HG03175 (cell line): ENCODE data around the gene MAPKAP1.

Experiments
- ATAC-seq: cut with Tn5 transposase; IDR thresholded peaks from one replicate; pipeline ENCODE4 v1.9.1; 2021; ENCODE audit warnings: mild to moderate bottlenecking, moderate library complexity; ENCODE audit not compliant: unreplicated experiment

The MAPKAP1 gene

DNA sequence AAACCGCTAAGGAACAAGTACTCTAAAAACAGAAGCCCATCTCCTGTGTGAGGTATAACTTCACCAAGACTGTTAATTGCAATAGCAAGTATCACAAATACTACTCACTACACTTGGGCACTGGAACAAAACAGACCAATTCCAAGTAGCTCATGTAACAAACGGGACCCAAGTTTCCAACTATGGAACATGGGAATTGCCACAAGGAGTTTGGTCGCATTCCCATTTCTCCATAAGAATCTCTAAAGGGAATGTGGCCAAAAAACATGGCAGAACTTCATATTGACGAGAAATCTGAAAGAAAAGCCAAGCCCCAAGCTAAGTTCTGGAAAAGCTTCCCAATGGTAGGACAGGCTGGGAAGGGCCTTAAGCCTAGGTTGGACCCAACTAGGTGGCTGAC lies 162.5 kb downstream of the MAPKAP1 start:
- ATAC-seq: no peak

GRCh38 chr9:125541840-125542243 lies 165.2 kb downstream of the MAPKAP1 start:
- no peak for ATAC-seq

GRCh38 chr9:125540497-125540896 lies 166.5 kb downstream of the MAPKAP1 start:
- ATAC-seq: no peak

- ATAC-seq: no peak
These were observed 168.9 kb downstream of the MAPKAP1 start for GRCh38 chr9:125538092-125538473.

- no peak for ATAC-seq
These were observed 169.4 kb downstream of the MAPKAP1 start for GRCh38 chr9:125537442-125538091.

DNA sequence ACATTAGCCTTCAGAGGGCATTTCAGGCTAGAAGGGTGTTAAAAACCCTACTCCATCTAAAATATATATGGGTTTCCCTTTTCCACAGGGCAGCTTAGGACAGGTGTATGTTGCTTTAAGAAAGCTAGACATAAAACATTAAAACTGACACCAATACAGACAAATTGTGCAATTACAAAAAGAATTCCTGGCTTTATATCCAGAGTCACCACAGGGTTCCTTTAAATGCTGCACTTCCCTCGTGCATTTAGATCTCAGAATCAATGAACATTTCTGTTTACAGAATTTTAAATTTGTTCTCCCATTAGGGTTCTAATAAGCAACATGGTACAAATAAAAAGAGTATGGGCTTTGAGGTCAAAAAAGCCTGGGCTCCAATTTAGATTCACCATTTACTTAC lies 170.2 kb downstream of the MAPKAP1 start:
- no peak for ATAC-seq

GRCh38 chr9:125536167-125536772 lies 170.7 kb downstream of the MAPKAP1 start:
- ATAC-seq: no peak

- no peak for ATAC-seq
These were observed 171.9 kb downstream of the MAPKAP1 start for GRCh38 chr9:125534971-125535701.

DNA sequence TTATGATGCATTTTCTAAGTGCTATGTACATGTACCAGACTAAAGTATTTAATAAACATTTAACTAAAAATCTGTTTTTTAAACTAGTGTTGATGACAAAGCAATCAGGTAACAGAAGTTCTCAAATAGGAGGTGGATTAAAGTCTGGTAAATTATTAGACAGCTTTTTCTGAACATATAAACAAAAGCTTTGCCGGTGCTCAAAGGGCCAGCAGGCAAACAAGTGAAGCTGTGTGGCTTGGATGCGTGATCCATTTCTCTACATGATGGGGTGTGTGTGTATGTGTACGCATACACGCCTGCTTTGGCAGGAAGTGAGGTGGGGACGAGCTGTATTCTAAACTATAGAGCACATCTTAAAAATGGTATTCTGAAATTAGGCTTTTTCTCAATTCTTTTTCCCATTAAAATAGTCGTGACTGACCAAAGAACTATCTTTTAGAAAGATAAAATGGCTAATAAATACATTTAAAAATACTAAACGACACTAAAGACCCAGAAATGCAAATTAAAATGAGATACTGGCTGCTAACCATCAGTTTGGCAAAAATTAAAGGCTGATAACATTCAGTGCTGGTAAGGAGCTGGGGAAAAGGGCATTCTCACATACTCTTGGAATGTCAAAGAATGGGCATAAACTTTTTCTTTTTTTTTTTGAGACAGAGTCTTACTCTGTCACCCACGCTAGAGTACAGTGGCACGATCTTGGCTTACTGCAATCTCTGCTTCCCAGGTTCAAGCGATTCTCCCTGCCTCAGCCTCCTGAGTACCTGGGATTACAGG lies 174.0 kb downstream of the MAPKAP1 start:
- ATAC-seq: no peak

DNA sequence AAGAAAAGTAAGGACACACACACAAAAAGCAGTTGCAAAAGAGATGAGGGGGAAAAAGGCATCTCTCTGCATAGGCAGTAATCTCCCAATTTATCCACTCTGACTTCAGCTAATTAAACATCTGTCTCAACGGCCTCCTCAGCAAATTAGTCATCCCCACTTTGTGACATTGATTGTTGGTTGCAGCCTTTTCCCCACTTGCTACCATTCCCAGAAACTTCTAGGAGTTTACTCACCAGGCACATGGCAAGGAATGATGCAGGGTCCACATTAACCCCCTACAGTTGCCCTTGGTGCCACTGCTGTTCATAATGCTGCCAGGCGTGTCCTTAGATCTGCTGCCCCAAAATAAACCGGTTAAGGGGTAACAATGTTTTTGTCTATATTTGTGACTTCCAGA lies 174.6 kb downstream of the MAPKAP1 start:
- ATAC-seq: no peak

- ATAC-seq: peak; percentile 67
These were observed 177.2 kb downstream of the MAPKAP1 start for GRCh38 chr9:125529589-125530515.

GRCh38 chr9:125529107-125529506 lies 177.9 kb downstream of the MAPKAP1 start:
- no peak for ATAC-seq

DNA sequence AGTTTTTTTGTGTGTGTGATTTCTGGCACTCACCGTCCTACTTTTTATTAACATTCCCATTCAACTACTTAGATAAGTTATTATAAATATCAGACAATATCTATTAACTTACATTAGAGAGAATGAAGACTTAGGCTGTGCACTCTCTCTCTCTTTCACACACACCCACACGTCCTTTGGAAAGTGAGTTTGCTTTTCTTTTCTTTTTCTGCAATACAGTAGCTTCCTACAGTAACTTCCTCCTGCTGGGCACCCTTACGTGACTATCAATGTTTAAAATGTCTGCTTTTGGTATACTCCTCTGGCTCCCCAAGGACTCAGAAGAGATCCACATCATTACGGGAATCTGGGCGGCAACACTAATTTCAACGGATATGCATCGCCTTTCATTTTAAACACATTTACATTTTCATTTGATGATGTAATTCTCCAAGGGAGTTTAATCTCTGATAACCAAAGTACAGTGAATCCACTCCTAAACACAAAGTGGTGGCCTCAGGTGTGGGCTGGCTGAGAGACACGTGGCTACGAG lies 179.5 kb downstream of the MAPKAP1 start:
- no peak for ATAC-seq

- ATAC-seq: no peak
These were observed 180.9 kb downstream of the MAPKAP1 start for GRCh38 chr9:125525921-125526631.

DNA sequence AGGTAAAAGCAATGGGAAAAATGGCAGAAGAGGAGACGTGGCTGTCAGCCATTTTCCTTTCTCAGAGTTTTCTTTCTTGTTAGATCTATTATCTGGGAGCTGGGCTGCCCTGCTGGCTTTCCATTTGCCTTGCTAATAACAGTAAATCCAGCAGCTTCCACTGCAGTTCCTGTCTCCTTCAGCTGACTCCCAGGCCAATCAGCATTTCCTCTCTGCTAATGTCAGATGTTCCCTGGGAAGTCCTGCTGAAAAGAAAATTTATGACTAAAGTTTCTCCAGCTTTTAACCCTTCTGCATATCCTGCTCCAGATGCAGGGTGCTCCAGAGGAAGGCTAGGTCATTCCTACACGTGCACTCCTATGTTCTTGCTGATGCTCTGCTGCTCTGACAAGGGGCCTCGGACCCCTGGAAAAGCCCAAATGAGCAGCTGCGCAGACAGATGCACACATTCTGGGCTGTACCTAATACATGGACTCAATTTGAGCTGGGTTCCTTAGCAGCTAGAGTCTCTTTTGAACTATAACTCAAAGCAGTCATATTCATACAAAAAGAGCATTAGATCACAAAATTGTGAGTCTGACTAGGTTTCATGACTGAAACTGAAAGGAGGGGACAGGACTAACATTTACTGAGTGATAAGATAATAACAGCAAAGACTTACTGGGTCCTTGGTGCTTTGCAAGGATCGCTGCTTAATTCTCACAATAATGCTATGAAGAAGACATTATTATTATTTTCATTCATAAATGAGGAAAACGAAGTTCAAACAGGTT lies 182.2 kb downstream of the MAPKAP1 start:
- ATAC-seq: no peak

DNA sequence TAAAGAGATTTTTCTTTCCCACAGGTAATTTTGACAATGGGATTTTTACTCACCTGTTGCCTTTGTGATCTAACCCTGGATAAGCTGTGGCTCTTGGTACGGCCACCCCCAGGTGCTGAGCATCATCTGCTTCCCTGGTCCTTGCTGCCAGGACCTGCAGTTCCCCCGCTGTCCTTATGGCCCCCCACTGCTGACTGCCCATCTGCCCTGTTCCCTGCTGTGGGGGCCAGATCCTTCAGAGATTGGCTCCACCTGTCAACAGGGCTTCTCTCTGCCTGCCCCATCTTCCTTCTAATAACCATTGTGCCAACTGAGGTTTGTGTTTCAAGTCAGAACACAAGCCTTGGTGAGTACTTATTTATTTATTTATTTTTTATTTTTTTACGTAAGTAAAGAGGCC lies 183.3 kb downstream of the MAPKAP1 start:
- no peak for ATAC-seq

- ATAC-seq: no peak
These were observed 184.7 kb downstream of the MAPKAP1 start for GRCh38 chr9:125522328-125522725.

GRCh38 chr9:125521462-125522327 lies 185.3 kb downstream of the MAPKAP1 start:
- no peak for ATAC-seq
